ENCODE results near the gene TIMM8B.

Gene TIMM8B

DNA sequence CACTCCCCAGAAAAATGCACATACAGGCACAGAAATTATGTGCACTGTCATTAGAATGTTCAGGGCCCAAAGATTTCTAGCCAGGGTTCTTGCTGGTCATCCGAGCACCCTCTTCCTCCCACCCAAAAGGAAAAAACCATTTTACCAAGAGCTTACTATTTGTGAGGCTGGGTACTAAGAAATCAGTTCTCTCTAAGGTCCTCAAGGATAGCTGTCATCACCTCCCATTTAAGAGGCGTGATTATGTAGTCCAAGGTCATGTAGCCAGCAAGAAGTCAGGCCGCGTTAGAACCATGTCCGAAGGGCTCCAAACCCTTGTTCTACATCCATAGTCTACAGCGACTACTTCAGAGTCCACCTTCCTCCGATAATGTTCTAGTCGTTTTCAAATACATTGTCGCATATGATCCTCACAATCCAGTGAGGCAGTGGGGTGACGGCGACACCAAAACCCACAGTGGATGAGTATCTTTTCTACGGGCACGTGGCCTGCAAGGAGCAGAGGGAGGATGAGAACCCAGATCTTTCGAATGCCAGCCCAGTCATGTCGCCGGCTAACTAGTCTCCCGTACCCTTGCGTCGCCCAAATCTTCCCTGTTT, 634 bp downstream of the TIMM8B start:
- peak overlapping the region; percentile 69 for H2AFZ ChIP-seq (ENCODE audit: low read length)
- H3K36me3 ChIP-seq (ENCODE audit: insufficient read depth, low read length), result peaks cover 36% of the 10 kb centered on the region

DNA sequence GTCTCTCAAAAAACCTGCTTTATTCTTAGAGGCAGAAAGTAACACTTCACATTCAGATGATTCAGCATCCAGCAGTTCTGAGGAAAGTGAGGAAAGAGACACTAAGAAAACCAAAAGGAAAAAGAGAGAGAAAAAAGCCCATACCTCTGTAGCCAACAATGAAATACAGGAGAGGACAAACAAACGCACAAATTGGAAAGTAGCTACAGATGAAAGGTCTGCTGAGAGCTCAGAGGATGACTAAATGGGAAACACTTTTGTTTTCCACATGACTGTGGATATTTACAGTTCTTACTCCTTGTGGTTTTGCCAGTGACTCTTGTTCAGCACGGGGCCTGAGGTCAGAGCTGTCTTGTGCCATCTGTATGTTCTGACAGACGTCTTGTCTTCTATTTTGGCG, 3.8 kb downstream of the TIMM8B start:
- Histone ChIP-seq H2AFZ (ENCODE audit: low read length) (no peak overlapping the region), H4K20me1 (ENCODE audit: insufficient read depth, low read length, poor library complexity, severe bottlenecking) (peaks cover 6% of the 10 kb centered on the region), H3K9ac (ENCODE audit: low read depth, low read length, poor library complexity, severe bottlenecking) (no peak overlapping the region), H3K9me3 (ENCODE audit: insufficient read depth, low read depth, low read length) (no peaks in the 10 kb centered on the region), H3F3A (ENCODE audit: low read depth) (no peaks in the 10 kb centered on the region), H3K4me1 (ENCODE audit: insufficient read depth, low read length, poor library complexity, severe bottlenecking) (peaks cover 15% of the 10 kb centered on the region), H3K27me3 (ENCODE audit: insufficient read depth, low read length, poor library complexity, severe bottlenecking) (no peaks in the 10 kb centered on the region), H3K36me3 (ENCODE audit: insufficient read depth, low read length) (peaks cover 55% of the 10 kb centered on the region), H3K4me3 (ENCODE audit: low read length, poor library complexity, severe bottlenecking) (no peak overlapping the region), H3K4me2 (ENCODE audit: low read depth, low read length, poor library complexity, severe bottlenecking) (no peak overlapping the region), H3K9me2 (replicated peaks; ENCODE audit: low read depth, low read length) (no peaks in the 10 kb centered on the region), H3K79me2 (ENCODE audit: insufficient read depth, low read length) (peaks cover 31% of the 10 kb centered on the region)
- TF ChIP-seq, protein P1, sequence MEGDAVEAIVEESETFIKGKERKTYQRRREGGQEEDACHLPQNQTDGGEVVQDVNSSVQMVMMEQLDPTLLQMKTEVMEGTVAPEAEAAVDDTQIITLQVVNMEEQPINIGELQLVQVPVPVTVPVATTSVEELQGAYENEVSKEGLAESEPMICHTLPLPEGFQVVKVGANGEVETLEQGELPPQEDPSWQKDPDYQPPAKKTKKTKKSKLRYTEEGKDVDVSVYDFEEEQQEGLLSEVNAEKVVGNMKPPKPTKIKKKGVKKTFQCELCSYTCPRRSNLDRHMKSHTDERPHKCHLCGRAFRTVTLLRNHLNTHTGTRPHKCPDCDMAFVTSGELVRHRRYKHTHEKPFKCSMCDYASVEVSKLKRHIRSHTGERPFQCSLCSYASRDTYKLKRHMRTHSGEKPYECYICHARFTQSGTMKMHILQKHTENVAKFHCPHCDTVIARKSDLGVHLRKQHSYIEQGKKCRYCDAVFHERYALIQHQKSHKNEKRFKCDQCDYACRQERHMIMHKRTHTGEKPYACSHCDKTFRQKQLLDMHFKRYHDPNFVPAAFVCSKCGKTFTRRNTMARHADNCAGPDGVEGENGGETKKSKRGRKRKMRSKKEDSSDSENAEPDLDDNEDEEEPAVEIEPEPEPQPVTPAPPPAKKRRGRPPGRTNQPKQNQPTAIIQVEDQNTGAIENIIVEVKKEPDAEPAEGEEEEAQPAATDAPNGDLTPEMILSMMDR (conservative IDR thresholded peaks at IDR 0.05; ENCODE audit: low read length), result no peak
- TF ChIP-seq EZH2phosphoT487 (IDR thresholded peaks at IDR 0.05; ENCODE audit: borderline replicate concordance), result no peak

More for the DNA sequence above, 634 bp downstream of the TIMM8B start:
- H3K9me2 ChIP-seq (replicated peaks; ENCODE audit: low read depth, low read length), result no peaks in the 10 kb centered on the region
- H3K79me2 ChIP-seq (ENCODE audit: insufficient read depth, low read length), result peaks cover 54% of the 10 kb centered on the region
- peaks cover 17% of the 10 kb centered on the region for H4K20me1 ChIP-seq (ENCODE audit: insufficient read depth, low read length, poor library complexity, severe bottlenecking)
- H3K4me2 ChIP-seq (ENCODE audit: low read depth, low read length, poor library complexity, severe bottlenecking), result peak overlapping the region; percentile 78
- peak overlapping the region; percentile 96 for H3K4me3 ChIP-seq (ENCODE audit: low read length, poor library complexity, severe bottlenecking)
- TF ChIP-seq, protein P1 (conservative IDR thresholded peaks at IDR 0.05; ENCODE audit: low read length), result no peak
- TF ChIP-seq EZH2phosphoT487 (IDR thresholded peaks at IDR 0.05; ENCODE audit: borderline replicate concordance), result no peak
- no peaks in the 10 kb centered on the region for H3K27me3 ChIP-seq (ENCODE audit: insufficient read depth, low read length, poor library complexity, severe bottlenecking)
- peaks cover 31% of the 10 kb centered on the region for H3K4me1 ChIP-seq (ENCODE audit: insufficient read depth, low read length, poor library complexity, severe bottlenecking)
- H3F3A ChIP-seq (ENCODE audit: low read depth), result no peaks in the 10 kb centered on the region
- no peaks in the 10 kb centered on the region for H3K9me3 ChIP-seq (ENCODE audit: insufficient read depth, low read depth, low read length)
- peak overlapping the region; percentile 94 for H3K9ac ChIP-seq (ENCODE audit: low read depth, low read length, poor library complexity, severe bottlenecking)

DNA sequence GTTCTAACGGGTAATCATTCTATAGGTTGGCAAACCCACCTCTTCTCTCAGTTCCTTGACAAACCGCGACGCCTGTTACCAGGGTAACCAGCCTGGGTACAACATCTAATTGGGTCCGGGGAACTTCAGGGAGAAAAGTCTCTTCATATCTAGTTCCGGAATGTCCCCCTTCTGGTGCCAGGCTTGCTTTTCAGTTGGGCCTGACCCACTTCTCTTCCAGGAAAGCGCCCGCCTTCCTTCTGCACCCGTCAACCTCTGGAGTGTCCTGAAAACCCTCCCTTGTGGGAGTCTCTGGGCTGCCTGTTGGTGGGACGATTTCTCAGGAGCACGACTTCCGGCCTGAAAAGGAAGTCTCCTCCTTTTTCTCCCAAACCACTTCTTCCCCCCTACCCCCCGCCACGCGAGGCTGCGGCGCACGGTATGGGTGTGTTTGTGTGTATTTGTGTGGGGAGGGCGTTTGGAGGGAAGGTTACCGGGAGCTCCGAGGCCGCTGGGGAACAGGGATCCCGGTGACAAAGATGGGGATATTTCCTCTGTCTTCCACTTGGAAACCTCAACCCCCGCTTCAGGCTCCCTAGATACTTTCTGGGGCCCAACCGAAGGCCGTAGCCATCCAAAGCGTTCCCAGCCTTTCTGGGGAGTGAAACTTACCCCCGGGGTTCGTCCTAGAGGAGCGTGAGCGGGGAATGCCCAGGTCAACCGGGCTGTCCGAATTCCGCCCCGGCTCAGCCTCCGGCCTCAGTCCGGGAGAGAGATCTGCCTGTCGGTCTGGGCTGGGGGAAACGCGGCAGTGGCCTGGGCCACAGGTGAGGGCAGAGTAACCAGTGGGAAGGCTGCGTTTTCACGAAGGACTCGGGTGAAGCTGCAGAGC, 12.4 kb downstream of the TIMM8B start, which contains the start of the genes NKAPD1 and PIH1D2:
Gene NKAPD1, plus strand, starts transcription at position 359 of the 871 bp plus-strand sequence. CDS start 1,276 bp downstream, outside the sequence.
Gene PIH1D2, minus strand, starts transcription at position 77 of the 871 bp plus-strand sequence. CDS start 843 bp downstream, outside the sequence.
- Histone ChIP-seq H3K36me3 (ENCODE audit: insufficient read depth, low read length) (peaks cover 13% of the 10 kb centered on the region; the same call in 1 of the 2 replicates), H3K4me2 (ENCODE audit: low read depth, low read length, poor library complexity, severe bottlenecking) (peak within 1 kb of the TSS; percentile 72), H3K4me3 (ENCODE audit: low read length, poor library complexity, severe bottlenecking) (peak within 1 kb of the TSS; percentile 92), H3K9me3 (ENCODE audit: insufficient read depth, low read depth, low read length) (no peaks in the 10 kb centered on the region), H3K4me1 (ENCODE audit: insufficient read depth, low read length, poor library complexity, severe bottlenecking) (peaks cover 26% of the 10 kb centered on the region), H2AFZ (ENCODE audit: low read length) (peak within 1 kb of the TSS; percentile 94), H3F3A (ENCODE audit: low read depth) (no peaks in the 10 kb centered on the region), H3K9ac (ENCODE audit: low read depth, low read length, poor library complexity, severe bottlenecking) (peak within 1 kb of the TSS; percentile 87), H3K27me3 (ENCODE audit: insufficient read depth, low read length, poor library complexity, severe bottlenecking) (no peaks in the 10 kb centered on the region), H4K20me1 (ENCODE audit: insufficient read depth, low read length, poor library complexity, severe bottlenecking) (peaks cover 3% of the 10 kb centered on the region), H3K9me2 (replicated peaks; ENCODE audit: low read depth, low read length) (no peaks in the 10 kb centered on the region), H3K79me2 (ENCODE audit: insufficient read depth, low read length) (peaks cover 29% of the 10 kb centered on the region)
- TF ChIP-seq, protein P1 (conservative IDR thresholded peaks at IDR 0.05; ENCODE audit: low read length), result no peak
- TF ChIP-seq EZH2phosphoT487 (IDR thresholded peaks at IDR 0.05; ENCODE audit: borderline replicate concordance), result no peak

Measured in Loucy (cell line).